ENCODE results near the gene BSN.

The BSN gene

DNA sequence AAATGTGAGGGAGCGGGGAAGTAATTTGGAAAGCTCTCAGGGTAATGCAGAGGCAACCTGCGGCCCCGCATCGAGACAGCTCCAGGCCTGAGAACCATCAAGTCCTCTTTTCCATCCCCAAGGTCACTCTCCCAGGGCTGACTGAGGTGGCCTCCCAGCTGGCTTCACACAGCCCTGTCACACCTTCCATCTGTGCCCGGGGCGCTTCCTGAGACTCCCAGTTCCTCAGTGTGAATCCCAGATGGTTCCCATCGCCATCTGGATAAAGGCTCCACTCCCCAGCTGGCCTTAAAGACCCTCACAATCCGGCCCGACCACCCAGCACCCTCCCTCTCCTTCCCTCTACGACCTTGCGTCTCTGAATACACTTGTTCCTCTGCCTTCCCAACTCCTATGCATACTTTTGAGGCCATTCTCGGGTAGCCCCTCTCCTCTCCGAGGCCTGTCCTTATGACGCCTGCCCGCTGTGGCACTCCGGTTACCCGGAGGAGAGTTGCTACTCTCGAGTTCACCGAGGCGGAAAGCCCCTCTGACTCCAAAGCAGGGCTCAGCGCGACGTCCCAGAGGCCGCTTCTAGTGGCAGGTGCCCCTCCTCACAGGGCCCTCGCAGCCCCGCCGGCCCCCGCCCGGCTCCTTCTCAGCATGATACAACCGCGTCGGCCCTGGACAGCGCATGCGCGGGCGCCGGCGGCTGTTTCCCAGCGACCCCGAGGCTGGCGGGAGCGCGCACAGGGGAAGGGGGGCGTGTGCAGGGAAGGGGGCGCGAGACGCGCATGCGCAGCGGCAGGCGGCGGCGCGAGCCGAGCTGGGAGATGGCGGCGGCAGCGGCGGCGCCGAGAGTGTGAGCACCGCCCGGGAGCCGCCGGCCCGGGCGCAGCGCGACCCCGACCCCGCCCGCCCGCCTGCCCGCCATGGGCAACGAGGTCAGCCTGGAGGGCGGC is at the start of gene BSN:
Gene BSN, plus strand, starts transcription at position 786 of the 941 bp plus-strand sequence. Its CDS starts 126 bp downstream, at position 912.
- DNase-seq = peak; percentile 89 to 90

GRCh38 chr3:49506906-49507305 is 47.4 kb upstream of the BSN start:
- DNase-seq = no peak

DNA sequence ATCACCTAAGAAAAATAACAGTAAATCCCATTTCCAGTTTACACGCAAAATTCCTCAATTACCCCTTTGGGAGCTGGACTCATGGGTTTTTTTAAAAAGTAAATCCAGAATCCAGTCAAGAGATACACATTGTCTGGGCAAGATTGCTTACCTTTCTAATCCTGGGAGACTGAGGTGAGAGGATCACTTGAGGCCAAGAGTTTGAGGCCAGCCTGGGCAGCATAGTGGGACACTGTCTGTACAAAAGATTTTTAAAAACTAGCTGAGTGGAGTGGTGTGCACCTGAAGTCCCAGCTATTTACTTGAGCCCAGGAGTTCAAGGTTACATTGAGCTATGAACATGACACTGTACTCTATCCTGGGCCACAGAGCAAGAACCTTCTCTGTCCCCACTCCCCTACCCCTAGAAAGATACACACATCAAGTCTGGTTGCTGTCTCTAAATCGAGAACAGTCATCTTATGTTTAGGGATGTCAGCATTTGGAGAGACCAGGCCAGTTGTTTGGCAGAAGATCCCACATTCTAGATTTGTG is 45.2 kb upstream of the BSN start:
- no peak for DNase-seq

GRCh38 chr3:49511639-49512038 is 42.6 kb upstream of the BSN start:
- DNase-seq = no peak

- DNase-seq = no peak
Observed at GRCh38 chr3:49512781-49513355, 41.4 kb upstream of the BSN start.

DNA sequence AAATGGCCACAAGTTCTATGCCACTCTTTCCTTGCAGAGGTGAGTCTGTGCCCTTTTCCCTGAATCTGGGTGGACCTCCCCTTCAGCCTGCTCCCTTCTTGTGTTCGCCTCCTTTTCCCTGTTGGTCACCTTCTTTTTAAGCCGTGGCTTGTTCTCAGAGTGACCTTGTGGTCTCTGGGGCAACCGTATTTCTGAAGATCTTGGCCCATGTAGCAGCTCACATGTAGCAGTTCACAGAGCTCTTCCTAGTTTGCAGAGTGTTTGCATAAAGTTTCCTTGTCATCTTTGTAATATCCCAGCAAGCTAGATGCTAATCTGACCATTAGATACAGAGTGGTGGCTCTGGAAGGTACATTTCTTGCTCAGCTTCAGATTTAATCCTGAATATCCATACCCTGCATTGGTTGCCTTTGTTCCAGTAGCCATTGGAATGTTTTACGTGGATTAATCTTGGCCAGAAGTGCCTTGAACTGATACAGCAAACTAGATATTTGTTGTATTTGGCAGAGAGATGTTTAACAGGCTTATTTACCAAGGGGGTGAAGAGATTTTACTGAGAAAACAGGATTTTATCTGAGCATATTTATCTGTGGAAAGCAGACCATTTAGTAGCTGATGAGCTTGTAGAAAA is 40.7 kb upstream of the BSN start:
- no peak for DNase-seq

GRCh38 chr3:49518016-49518415 is 36.3 kb upstream of the BSN start:
- DNase-seq = no peak

GRCh38 chr3:49518441-49518840 is 35.8 kb upstream of the BSN start:
- no peak for DNase-seq

DNA sequence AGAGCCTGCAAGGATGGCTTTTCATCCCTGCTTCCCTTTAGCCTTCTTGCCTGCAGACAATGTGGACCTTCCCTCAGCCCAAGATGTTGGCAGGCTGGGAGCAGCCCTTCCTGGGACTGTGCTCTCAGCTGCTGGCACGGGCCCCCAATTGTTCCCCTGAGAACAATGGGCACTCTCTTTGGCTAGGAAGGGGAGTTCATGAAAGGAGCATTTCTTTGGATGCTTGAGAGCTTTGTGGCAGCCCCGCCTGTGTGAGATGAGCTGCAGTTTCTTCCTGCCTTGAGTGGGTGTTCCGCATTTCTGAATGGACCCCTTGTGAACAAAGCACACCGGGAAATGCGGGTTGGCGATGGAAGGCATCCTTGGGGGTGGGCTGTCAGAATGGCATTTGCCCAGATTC is 35.0 kb upstream of the BSN start:
- DNase-seq = no peak

- DNase-seq = no peak
Observed at GRCh38 chr3:49519916-49520385, 34.3 kb upstream of the BSN start.

- DNase-seq = no peak
Observed at GRCh38 chr3:49523756-49524747, 30.2 kb upstream of the BSN start.

GRCh38 chr3:49529567-49529966 is 24.7 kb upstream of the BSN start:
- no peak for DNase-seq

GRCh38 chr3:49530231-49530630 is 24.0 kb upstream of the BSN start:
- DNase-seq = no peak

GRCh38 chr3:49530701-49531100 is 23.6 kb upstream of the BSN start:
- DNase-seq = no peak

DNA sequence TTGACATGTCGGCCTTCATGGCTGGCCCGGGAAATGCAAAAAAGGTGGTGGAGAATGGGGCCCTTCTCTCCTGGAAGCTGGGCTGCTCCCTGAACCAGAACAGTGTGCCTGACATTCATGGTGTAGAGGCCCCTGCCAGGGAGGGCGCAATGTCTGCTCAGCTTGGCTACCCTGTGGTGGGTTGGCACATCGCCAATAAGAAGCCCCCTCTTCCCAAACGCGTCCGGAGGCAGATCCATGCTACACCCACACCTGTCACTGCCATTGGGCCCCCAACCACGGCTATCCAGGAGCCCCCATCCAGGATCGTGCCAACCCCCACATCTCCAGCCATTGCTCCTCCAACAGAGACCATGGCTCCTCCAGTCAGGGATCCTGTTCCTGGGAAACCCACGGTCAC is 23.1 kb upstream of the BSN start:
- DNase-seq = no peak

GRCh38 chr3:49531715-49532114 is 22.6 kb upstream of the BSN start:
- DNase-seq = no peak

- DNase-seq = no peak
Observed at GRCh38 chr3:49533031-49533430, 21.2 kb upstream of the BSN start.

DNA sequence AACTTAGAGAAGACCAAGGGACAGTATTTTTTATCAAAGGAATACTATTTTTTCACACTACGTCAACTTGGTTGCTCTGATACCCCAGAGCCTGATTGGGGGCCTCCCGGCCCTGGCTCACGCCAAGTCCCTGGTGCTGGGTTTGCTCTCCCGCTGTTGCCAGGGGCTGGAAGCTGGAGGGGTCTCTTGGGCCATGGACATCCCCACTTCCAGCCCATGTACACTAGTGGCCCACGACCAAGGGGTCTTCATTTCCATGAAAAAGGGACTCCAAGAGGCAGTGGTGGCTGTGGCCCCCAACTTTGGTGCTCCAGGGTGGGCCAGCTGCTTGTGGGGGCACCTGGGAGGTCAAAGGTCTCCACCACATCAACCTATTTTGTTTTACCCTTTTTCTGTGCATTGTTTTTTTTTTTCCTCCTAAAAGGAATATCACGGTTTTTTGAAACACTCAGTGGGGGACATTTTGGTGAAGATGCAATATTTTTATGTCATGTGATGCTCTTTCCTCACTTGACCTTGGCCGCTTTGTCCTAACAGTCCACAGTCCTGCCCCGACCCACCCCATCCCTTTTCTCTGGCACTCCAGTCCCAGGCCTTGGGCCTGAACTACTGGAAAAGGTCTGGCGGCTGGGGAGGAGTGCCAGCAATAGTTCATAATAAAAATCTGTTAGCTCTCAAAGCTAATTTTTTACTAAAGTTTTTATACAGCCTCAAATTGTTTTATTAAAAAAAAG is 20.3 kb upstream of the BSN start:
- DNase-seq = no peak

DNA sequence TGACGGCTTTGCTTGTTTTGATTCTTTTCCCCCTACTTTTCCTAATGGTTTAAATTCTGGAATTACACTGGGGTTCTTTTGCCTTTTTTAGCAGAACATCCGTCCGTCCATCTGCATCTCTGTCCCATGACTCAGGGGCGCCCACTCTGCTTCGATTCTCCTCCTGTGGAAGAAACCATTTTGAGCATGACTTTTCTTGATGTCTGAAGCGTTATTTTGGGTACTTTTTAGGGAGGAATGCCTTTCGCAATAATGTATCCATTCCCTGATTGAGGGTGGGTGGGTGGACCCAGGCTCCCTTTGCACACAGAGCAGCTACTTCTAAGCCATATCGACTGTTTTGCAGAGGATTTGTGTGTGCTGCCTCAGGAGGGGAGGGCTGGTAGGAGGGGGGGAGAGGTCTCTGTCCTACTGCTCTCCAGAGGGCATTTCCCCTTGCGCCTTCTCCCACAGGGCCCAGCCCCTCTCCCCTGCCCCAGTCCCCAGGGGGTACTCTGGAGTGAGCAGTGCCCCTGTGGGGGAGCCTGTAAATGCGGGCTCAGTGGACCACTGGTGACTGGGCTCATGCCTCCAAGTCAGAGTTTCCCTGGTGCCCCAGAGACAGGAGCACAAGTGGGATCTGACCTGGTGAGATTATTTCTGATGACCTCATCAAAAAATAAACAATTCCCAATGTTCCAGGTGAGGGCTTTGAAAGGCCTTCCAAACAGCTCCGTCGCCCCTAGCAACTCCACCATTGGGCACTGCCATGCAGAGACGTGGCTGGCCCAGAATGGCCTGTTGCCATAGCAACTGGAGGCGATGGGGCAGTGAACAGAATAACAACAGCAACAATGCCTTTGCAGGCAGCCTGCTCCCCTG is 19.5 kb upstream of the BSN start:
- no peak for DNase-seq

Measured in CD4-positive, alpha-beta T cell treated with Interferon alpha-2 for 1 hour (primary cell).